Measurements from ENCODE around the gene PPP1CA.

The PPP1CA gene

GRCh38 chr11:67400942-67401494 is 640 bp downstream of the PPP1CA start:
- no peak for DNase-seq

- DNase-seq: no peak
Measured at GRCh38 chr11:67400251-67400941, 1.3 kb downstream of the PPP1CA start.

- DNase-seq: no peak
Measured at GRCh38 chr11:67398661-67399563, 2.7 kb downstream of the PPP1CA start.

GRCh38 chr11:67397986-67398660 is 3.5 kb downstream of the PPP1CA start:
- DNase-seq: no peak

- DNase-seq: no peak
Measured at GRCh38 chr11:67397536-67397935, 4.1 kb downstream of the PPP1CA start.

GRCh38 chr11:67396587-67397389 is 4.9 kb downstream of the PPP1CA start:
- DNase-seq: no peak

GRCh38 chr11:67396259-67396581 is 5.4 kb downstream of the PPP1CA start:
- DNase-seq: no peak

- no peak for DNase-seq
Measured at GRCh38 chr11:67395555-67396258, 6.0 kb downstream of the PPP1CA start.

GRCh38 chr11:67393990-67394389 is 7.7 kb downstream of the PPP1CA start:
- no peak for DNase-seq

- no peak for DNase-seq
Measured at GRCh38 chr11:67393437-67393836, 8.2 kb downstream of the PPP1CA start.

- DNase-seq: no peak
Measured at GRCh38 chr11:67392183-67392715, 9.4 kb downstream of the PPP1CA start.

- peak; percentile 95 for DNase-seq
Measured at GRCh38 chr11:67391304-67392182, 10.1 kb downstream of the PPP1CA start, which contains the start of gene RAD9A. TSS of gene RAD9A (plus strand) at chr11:67391986. CDS start at chr11:67392045, 59 bp downstream.

GRCh38 chr11:67390947-67391303 is 10.7 kb downstream of the PPP1CA start:
- no peak for DNase-seq

- DNase-seq: peak; percentile 39
Measured at GRCh38 chr11:67389477-67389876, 12.2 kb downstream of the PPP1CA start.

GRCh38 chr11:67387518-67387917 is 14.1 kb downstream of the PPP1CA start:
- no peak for DNase-seq

GRCh38 chr11:67387069-67387468 is 14.6 kb downstream of the PPP1CA start:
- no peak for DNase-seq

- DNase-seq: no peak
Measured at GRCh38 chr11:67384851-67385366, 16.7 kb downstream of the PPP1CA start.

- DNase-seq: peak; percentile 82
Measured at GRCh38 chr11:67382276-67383136, 19.2 kb downstream of the PPP1CA start.
